ENCODE data around the gene LRP1B.

DNA sequence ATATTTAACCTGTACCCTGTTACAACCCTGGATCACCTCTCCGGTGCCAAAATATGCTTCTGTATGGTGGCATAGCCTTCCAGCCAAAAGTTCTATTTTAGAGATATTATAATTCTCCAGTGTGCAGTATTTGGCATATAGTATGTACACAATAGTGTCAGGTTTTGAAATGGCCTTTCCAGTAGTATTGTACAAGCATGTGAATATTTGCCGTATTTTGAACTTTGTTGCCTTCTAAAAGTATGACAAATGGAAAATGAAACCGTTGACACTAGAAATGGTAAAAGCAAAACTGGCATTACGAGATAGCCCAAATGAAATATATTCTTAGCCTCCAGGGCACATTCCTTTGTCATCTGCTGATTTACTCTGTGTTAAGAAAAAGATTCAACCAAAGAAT lies 431.2 kb downstream of the LRP1B start:
- TF ChIP-seq RAD21 (conservative IDR thresholded peaks at IDR 0.05) (no peak), EP300 (conservative IDR thresholded peaks at IDR 0.05; ENCODE audit: poor library complexity, severe bottlenecking) (no peak), EZH2 (IDR thresholded peaks at IDR 0.05; ENCODE audit: borderline replicate concordance, insufficient read depth, low read length, poor library complexity, severe bottlenecking) (no peak), POLR2AphosphoS5 (IDR thresholded peaks at IDR 0.05) (no peak), REST (IDR thresholded peaks at IDR 0.05; ENCODE audit: borderline replicate concordance) (no peak), SMC3 (conservative IDR thresholded peaks at IDR 0.05; ENCODE audit: poor library complexity) (no peak), MXI1 (conservative IDR thresholded peaks at IDR 0.05; ENCODE audit: poor library complexity, severe bottlenecking) (no peak), TAF1 (IDR thresholded peaks at IDR 0.05; ENCODE audit: low read depth) (no peak)
- TF ChIP-seq, protein P1, sequence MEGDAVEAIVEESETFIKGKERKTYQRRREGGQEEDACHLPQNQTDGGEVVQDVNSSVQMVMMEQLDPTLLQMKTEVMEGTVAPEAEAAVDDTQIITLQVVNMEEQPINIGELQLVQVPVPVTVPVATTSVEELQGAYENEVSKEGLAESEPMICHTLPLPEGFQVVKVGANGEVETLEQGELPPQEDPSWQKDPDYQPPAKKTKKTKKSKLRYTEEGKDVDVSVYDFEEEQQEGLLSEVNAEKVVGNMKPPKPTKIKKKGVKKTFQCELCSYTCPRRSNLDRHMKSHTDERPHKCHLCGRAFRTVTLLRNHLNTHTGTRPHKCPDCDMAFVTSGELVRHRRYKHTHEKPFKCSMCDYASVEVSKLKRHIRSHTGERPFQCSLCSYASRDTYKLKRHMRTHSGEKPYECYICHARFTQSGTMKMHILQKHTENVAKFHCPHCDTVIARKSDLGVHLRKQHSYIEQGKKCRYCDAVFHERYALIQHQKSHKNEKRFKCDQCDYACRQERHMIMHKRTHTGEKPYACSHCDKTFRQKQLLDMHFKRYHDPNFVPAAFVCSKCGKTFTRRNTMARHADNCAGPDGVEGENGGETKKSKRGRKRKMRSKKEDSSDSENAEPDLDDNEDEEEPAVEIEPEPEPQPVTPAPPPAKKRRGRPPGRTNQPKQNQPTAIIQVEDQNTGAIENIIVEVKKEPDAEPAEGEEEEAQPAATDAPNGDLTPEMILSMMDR (IDR thresholded peaks at IDR 0.05; ENCODE audit: poor library complexity, severe bottlenecking), result no peak

Measured in neural cell (in vitro differentiated cells).